Measurements from ENCODE around the gene ATP11A.

ATP11A gene

DNA sequence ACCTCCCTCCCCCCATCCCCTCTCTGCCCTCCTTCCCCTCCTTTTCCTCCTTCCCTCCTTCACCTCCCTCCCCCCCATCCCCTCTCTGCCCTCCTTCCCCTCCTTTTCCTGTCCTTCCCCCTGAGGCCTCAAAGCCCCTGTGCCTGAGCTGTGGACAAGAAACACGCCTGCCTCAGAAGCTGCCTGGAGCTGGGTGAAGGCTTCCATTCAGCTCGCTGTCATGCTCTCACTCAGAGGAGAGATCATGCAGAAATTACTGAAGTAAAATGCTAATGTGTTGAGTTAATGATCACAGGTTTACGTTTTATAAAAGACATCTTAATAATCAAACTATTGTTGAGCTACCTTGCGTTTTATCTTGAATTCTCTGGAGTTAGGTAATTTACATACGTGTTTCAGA, 114.5 kb downstream of the ATP11A start:
- DNase-seq: no peak

DNA sequence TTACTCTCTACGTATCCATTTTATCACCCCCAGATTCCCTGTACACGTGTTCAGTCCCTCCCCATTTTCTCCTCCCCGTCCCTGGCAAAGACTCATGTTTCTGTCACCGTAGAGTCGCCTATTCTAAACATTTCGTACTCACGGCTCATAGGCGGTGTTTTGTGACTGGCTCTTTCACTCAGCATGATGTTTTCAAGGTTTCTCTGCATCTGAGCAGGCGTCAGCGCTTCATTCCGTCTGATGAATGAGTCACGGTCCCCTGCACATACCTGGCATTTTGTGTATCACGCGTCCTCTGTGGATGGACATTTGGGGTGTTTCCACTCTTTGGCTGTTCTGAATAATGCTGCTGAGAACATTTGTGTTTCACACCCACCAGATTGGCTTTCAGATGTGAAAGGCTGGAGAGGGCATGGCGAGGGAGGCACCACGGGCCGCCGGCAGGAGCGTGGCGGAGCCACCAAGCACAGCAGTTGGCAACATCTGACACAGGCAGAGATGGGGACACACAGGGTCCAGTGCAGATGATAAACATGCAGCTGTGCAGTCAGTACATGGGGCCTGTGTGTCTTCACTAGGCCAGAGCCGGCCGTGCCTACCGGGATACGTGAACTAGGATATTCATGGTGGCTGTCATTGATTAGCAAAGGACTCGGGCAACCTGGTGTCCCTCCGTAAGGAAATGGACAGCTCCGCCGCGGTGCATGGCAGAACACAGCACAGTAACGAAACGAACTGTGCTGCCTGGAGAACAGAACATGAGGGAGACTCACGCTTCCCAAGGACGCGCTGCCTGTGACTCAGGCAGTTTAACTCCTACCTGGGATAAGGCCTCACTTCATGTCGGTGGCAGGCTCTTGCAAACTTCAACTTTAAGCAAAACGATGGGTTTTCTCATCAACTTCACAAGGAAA, 117.2 kb downstream of the ATP11A start:
- DNase-seq: no peak

- no peak for DNase-seq
These were observed 118.0 kb downstream of the ATP11A start for GRCh38 chr13:112807653-112808376.

DNA sequence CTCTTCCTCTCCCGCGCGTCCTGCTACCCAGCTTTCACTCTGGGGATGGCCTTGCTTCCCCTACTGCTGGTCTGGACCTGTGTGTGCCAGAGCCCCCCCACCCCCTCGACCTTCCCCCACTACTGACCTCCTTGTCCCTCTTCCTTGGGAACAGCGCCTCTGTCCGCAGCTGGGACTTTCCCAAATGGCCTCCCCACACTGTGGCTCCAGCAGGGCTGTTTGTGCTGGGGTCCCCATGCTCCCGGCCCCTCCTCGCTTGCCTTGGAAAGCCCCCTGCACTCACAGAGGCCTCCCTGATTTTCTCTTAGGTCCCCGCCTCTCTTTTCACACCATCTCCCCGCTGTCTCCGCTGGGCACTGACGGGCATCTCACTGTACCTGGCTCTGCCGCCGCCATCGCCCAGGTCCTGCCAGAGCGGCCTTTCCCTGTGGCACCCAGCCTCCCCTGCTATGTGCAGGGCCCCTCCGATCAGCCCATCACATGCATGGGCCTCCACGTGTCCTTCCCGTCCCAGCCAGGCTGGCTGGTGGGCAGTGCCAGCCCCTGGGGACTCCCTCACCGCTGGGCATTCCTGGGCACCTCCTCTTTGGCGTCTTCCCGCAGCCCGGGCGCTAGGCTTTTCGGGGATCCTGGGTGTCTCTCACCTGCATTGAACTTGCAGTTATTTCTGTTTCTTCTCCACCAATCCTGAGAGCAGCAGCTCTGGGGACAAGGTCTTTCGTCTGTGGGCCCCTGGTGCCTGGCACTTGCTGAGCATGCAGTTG, 118.7 kb downstream of the ATP11A start:
- no peak for DNase-seq

- no peak for DNase-seq
These were observed 119.8 kb downstream of the ATP11A start for GRCh38 chr13:112809332-112810315.

DNA sequence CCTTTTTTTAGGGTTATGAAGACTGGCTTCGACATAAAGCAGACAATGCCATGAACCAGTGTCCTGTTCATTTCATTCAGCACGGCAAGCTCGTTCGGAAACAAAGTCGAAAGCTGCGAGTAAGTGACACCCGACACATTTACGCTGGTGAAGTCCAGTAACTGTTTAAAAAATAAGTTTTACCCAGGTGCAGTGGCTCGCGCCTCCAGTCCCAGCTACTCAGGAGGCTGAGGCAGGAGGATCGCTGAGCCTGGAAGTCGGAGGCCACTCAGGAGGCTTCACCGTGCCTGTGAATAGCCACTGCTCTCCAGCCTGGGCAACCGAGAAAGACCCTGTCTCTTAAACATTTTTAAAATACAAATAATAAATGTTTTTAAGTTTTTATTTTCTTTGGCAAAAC, 120.8 kb downstream of the ATP11A start:
- DNase-seq: no peak

DNA sequence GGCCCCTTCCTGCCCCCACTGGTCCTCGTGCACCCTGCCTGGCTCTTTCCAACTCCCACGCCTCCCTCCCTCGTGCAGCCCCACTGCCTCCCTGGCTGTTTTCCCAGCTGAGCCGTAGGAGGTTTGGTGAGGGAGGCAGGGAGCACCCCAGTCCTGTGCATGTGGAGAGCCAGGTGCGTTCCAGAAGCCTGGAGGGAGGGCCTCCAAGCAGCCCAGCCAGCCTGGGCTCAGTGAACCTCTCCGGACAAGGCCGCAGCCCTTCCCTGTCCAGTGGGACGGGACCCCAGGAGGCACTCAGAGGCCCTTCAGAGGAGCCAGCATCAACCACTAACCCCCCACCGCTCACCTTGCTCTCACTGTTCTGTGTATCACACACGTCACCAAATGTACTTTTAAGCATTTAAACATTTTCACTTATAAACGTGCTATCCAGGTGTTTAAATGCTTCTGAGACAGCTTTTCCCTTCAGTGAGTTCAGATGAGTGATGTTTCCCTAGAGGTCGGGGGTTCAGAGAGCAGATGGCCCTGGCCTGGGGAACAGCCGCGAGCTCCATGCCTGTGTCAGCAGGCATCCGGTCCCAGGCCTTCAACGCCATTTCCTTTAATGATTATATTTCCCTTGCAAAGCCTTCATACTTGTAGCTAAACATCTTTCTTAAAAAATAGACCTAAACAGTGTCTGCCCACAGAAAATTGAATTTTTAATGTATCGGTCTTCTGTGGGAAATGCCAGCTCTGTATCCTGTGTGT, 122.6 kb downstream of the ATP11A start:
- DNase-seq: no peak

DNA sequence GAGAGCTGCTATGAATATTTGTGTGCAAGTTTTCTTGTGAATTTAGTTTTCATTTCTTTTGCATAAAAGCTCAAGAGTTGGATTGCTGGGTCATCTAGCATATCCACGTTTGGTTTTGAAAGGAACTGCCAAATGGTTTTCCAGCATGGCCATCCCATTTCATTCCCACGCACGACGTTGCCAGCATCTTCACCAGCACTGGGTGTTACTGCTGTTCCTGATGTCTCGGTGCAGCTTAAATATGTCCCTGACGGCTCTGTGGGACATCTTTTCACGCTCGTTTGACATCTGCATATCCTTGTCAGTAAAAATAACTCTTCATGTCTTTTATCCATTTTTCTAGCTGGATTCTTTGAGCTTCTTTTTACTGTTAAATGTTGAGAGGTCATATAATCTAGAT, 123.7 kb downstream of the ATP11A start:
- no peak for DNase-seq

- DNase-seq: no peak
These were observed 125.2 kb downstream of the ATP11A start for GRCh38 chr13:112814905-112815585.

- no peak for DNase-seq
These were observed 126.0 kb downstream of the ATP11A start for GRCh38 chr13:112815871-112816270.

GRCh38 chr13:112818040-112818697, 128.3 kb downstream of the ATP11A start:
- no peak for DNase-seq

- no peak for DNase-seq
These were observed 128.8 kb downstream of the ATP11A start for GRCh38 chr13:112818698-112819045.

DNA sequence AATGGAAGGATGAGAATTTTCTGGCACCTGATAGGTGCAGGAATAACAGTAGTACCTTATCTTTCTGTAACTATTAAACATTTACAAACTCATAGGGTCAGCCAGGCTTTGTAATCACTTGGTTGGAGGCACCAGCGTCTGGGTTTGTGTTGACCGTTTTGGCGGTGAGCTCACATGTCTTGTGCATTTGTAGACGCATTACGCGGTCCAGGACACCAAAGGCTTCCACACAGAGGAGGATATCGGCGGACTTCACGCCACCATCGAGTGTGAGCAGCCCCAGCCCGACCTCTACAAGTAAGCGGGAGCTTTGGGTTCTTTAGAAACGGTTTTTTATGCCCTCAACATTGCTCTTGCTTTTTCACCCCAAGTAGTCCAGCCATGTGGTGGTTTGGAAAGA, 129.3 kb downstream of the ATP11A start:
- no peak for DNase-seq

DNA sequence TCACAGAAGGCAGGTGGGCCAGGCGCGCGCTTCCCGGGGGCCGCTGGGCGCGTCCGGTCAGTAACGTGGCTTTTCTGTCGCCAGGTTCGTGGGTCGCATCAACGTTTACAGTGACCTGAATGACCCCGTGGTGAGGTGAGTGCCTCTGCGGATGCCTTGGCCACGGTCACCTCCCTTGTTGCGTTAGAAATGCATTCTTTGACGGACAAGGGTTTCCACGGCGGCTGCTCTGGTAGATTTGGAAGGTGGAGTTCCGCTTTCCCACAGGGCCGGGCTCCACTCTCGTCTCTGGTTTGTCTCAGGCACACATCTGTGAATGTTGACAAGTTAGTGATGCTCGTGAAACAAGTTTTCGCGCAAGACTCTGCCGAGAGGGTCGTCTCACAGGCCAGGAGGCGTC, 130.0 kb downstream of the ATP11A start:
- DNase-seq: no peak

DNA sequence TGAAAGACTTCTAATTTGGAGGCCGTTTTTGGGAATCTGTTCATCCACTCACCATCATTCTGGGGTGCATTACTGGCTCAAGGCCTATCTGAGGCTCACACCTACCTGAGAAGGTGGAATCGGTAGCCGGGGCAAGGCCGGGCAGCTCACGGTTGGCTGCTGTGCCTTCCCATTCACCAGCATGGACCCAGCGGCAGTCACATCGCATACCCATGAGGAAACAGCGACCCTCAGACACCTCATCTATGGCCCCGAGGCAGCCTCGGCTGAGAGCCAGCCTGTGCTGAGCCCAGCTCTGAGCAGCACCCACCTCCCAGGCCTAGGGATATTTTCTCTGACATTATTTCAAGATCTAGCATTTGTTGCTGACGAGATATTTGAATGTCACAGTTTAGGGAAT, 130.5 kb downstream of the ATP11A start:
- DNase-seq: no peak

DNA sequence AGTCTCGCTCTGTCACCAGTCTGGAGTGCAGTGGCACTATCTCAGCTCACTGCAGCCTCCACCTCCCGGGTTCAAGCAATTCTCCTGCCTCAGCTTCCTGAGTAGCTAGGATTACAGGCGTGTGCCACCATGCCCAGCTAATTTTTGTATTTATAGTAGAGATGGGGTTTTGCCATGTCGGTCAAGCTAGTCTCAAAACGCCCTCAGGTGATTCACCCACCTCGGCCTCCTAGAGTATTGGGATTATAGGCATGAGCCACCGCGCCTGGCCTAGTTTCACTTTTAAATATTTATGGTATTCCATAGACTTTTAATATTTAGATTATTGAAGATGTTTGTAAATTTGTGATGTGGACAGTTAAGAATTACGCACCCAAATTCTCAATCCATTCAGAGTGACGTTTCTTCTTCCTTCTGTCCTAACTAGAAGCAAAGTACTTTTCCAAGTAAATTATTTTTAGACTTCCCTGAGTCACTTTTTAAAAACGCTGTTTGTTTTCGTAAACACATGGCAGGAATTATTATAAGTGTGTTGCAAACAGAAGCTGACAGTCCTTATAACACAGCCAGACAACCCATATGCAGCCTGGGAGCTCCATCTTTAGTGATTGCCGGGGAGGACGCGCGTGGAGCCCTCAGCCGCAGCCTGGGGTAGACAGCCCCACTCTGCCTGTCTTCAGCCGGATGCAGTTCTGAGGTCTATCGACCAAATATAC, 131.7 kb downstream of the ATP11A start:
- no peak for DNase-seq

DNA sequence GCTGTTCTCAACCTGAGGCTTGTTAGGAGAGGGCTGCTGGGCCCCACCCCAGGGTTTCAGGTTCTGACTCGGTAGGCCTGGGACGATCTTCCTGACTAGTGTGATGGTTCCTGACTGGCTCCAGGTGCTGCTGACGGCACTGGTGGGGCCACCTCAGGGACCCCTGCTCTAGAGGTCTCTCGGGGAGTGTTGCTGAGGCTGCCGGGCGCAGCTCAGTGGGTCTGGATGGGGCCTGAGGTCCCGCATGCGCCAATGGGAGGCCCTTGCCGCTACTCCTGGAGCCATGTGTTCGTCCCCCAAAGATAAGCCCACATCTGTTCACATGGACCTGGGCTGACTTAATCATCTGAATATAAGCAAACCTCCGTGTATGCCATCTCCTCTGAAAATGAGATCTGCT, 133.0 kb downstream of the ATP11A start:
- DNase-seq: no peak

- DNase-seq: no peak
These were observed 134.6 kb downstream of the ATP11A start for GRCh38 chr13:112824429-112824828.

- DNase-seq: no peak
These were observed 135.2 kb downstream of the ATP11A start for GRCh38 chr13:112825071-112825470.

DNA sequence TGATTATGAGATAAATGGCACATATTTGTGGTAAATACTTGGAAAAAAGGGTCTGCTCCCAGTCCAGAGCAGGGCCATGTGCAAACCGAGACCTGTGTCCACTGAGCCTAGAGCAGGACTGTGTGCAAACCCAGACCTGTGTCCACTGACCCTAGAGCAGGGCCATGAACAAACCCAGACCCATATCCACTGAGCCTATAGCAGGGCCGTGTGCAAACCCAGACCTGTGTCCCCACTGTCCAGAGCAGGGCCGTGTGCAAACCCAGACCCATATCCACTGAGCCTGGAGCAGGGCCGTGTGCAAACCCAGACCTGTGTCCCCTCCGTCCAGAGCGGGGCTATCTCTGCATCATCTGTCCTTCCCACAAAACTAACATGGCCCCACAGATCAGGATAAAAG, 136.0 kb downstream of the ATP11A start:
- DNase-seq: no peak

Measured in inflammatory macrophage treated with lipopolysaccharide for 1 hour (primary cell).